HG03060 (cell line): Measurements from ENCODE around the gene SLC7A10.
"Not testable (repeated sequence)": the region's sequence is repeated elsewhere in the genome, so short reads cannot be mapped to it uniquely, and the experiment has no call there.

Source experiments
- ATAC-seq: cut with Tn5 transposase; IDR thresholded peaks from one replicate; pipeline ENCODE4 v1.9.1; 2021; ENCODE audit warnings: low read depth, moderate number of reproducible peaks; ENCODE audit not compliant: unreplicated experiment

The SLC7A10 gene

DNA sequence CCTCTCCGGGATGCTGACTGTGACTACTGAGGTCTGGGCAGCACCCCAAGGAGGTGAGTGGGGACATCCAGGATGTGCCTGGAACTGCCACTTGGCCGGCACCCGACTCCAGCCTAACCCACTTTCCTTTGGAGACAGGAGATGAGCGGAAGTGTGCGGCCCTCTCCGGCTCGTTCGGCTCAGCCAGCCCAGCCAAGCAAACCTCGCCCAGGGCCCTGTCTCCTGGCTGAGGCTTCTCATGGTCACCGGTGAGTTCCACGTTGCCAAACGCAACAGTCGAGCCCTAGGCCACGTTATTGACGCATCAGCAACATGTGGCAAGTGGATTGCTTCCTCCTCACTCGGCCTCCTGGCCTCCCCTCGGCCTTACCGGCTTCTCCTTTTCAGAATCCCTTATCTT, 5.5 kb downstream of the SLC7A10 start:
- ATAC-seq: no peak

GRCh38 chr19:33219261-33219815, 6.3 kb downstream of the SLC7A10 start:
- no peak for ATAC-seq

- no peak for ATAC-seq
Observed at GRCh38 chr19:33217881-33218280, 7.8 kb downstream of the SLC7A10 start.

GRCh38 chr19:33216198-33216830, 9.3 kb downstream of the SLC7A10 start:
- no peak for ATAC-seq

DNA sequence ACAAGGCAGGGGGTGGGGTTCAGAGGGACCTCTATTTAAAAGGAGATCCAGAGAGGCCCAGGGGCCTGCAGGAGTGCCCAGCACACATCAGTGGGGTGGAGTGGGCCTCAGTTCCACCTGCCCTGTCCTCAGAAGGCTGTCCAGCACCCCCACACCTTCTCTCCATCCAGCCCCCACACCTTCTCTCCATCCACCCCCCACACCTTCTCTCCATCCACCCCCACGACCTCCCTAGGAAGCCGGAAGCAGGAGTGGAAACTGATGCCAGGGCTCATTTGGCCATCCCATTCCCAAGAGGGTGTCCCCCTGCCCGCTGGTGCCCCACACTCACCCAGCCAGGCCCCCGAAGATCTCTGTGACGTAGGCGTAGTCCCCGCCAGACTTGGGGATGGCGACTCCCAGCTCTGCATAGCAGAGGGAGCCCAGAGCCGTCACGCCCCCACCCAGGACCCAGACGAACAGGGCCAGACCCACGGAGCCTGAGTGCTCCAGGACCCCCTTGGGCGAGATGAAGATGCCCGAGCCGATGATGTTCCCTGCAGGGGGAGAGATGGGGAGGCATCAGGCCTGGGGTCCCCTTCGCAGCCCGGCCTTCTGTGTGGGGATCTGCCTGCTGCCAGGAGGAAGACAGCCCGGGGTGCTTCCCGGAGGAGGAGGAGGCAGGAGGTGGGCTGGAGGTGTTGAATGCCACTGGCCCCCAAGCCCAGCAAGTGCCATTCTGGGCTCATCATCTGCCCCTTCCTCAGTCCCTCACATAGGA, 10.0 kb downstream of the SLC7A10 start:
- ATAC-seq: no peak

- no peak for ATAC-seq
Observed at GRCh38 chr19:33214596-33214995, 11.1 kb downstream of the SLC7A10 start.

DNA sequence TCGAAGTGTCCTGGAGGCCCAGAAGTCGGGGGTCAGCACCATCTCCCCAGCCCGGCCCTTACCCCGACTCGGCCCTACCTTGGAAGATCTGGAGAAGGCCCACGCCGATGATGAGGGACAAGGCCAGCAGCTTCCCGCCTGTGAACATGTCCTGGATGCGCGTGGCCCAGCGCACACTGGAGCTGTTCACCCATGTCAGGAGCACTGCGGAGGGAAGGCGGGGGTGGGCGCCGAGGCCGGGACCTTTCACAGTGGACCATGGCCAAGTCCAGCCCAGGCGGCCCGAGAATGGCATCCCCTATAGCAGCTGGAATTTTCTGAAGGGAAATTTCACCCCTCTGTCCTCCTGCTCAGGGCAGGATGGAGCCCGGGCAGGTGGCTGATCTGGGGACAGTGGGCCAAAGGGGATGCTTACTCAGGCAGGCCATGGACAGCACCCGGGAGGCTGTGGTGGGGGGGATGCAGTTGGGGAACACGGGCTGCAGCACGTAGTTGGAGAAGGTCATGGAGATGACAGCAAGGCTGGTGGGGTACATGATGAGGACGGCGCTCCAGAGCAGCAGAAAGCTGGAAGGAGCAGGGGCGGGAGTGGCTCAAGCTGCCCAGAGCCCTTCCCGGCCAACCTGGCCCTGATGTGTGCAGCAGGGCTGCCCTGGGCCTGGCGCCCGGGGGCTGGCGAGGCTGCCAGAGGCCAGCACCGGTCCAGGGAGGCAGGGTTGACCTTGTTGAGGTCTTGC, 13.0 kb downstream of the SLC7A10 start:
- no peak for ATAC-seq

- ATAC-seq: no peak
Observed at GRCh38 chr19:33211794-33212435, 13.7 kb downstream of the SLC7A10 start.

DNA sequence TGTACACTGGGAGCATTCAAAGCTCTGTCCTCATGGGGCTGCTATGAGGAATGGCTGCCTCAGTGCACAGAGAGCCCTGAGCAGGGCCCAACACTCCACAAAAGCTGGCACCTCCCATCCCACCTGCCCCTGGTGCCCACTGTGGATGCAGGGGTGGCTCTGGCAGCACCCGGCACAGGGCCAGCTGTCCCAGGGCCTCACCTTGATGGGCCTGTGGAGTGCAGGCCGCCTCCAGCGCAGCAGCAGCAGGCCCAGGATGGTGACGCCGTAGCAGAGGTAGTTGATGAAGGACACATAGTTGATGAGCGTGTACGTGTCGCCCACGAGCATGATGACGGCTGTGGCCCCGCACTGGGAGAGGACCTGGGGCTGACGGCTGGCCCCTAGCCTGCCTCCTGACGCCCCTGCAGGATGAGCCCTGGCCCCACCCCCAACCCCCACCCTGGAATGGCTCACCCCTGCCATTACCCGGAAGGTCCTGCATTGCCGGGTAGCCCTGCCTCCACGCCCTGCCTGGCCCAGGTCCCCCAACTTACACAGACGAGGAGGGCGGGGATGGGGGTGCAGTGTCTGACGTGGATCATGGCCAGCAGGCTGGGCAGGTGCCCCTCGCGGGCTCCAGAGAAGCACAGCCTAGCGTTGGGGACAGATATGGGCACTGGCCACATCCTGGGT, 15.2 kb downstream of the SLC7A10 start:
- no peak for ATAC-seq

DNA sequence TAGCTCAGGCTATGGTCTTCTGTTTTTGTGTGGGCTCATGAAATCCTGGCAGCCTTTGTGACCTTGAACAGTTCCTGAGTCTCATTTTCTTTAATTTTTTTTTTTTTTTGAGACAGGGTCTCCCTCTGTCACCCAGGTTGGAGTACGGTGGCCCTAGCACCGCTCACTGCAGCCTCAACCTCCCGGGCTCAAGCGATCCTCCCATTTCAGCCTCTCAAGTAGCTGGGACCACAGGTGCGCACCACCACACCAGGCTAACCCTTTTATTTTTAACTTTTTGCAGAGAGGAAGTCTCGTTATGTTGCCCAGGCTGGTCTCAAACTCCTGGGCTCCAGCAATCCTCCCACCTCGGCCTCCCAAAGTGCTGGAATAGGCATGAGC, 15.8 kb downstream of the SLC7A10 start:
- ATAC-seq: not testable (repeated sequence)

GRCh38 chr19:33208904-33209849, 16.5 kb downstream of the SLC7A10 start:
- ATAC-seq: no peak

DNA sequence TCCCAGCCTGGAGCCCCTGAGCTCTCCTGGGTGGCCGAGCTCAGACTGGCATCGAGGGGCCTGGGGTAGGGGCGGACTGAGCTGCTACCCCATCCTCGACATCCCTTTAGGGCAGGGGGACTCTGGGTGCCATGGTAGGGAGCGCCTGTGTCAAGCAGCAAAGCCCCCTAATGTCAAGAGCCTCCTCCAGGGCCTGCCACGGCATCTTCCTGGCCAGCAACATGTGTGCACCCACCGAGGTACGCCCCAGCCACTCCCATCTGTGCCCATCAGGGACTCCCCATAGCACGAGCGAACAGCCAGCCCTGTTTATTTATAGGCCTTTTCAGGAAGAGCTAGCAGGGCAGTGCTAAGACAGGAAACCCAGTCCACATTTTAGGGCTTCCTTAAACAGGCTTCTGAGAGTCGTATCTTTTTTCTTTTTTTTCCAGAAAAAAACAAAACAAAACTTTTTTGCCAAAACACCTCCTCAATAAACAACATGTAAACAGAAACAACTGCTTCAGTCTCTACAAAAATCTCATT, 17.2 kb downstream of the SLC7A10 start:
- no peak for ATAC-seq

DNA sequence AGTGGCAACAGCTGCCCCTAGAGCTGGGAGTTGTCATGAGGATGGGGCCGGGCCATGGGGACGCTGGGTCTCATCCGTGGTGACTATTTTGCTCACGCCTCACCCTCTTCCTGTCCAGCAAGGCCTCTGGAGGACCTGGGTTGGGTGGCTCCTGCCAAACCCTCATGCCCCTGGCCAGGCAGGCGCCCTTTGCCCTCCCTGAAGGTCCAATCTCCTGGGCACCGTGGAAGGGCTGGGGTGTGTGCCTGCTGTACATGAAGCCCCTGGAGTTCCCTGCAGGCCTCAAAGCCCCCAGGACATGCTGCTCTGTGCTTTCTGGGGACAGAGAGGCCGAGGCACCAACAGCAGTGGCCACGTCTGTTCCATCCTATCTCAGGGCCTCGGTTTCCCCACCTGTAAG, 17.7 kb downstream of the SLC7A10 start:
- no peak for ATAC-seq

GRCh38 chr19:33207040-33207620, 18.5 kb downstream of the SLC7A10 start:
- ATAC-seq: no peak

GRCh38 chr19:33206261-33207039, 19.2 kb downstream of the SLC7A10 start:
- no peak for ATAC-seq

DNA sequence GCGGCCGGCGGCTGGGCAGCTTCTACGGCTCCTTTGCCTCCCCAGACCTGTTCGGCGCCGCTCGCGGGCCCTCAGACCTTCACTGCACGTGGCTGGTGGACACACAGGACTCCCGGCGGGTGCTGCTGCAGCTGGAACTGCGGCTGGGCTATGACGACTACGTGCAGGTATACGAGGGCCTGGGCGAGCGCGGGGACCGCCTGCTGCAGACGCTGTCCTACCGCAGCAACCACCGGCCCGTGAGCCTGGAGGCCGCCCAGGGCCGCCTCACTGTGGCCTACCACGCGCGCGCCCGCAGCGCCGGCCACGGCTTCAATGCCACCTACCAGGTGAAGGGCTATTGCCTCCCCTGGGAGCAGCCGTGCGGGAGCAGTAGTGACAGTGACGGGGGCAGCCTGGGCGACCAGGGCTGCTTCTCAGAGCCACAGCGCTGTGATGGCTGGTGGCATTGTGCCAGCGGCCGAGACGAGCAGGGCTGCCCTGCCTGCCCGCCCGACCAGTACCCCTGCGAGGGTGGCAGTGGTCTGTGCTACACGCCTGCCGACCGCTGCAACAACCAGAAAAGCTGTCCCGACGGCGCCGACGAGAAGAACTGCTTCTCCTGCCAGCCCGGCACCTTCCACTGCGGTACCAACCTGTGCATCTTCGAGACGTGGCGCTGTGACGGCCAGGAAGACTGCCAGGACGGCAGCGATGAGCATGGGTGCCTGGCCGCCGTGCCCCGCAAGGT, 20.0 kb downstream of the SLC7A10 start:
- no peak for ATAC-seq

DNA sequence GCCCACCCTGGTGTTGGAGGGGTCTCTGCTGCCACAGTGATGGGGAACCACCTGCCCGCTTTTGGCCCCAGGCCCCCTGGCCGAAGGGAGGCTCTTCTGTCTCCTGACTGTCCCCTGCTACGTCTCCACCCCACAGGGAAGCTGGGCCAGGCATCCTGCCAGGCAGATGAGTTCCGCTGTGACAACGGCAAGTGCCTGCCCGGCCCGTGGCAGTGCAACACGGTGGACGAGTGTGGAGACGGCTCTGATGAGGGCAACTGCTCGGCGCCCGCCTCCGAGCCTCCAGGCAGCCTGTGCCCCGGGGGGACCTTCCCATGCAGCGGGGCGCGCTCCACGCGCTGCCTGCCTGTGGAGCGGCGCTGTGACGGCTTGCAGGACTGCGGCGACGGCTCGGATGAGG, 20.5 kb downstream of the SLC7A10 start:
- ATAC-seq: no peak
